Nephron progenitor cell (in vitro differentiated cells): Measurements from ENCODE around the gene ZKSCAN3.

Experiments used
- DNase-seq: peaks from one replicate; pipeline ENCODE4 v3.0.0; 2021
- H3K27ac Mint-ChIP-seq: 2 replicates; pipeline ENCODE4 v1.8.0; 2021; ENCODE audit warnings: mild to moderate bottlenecking, moderate library complexity, mixed read lengths
- H3K27me3 Mint-ChIP-seq: 2 replicates; pipeline ENCODE4 v1.8.0; 2021; ENCODE audit warnings: mild to moderate bottlenecking, low read depth, mixed read lengths; ENCODE audit not compliant: poor library complexity
- H3K36me3 Mint-ChIP-seq: 2 replicates; pipeline ENCODE4 v1.8.0; 2021; ENCODE audit warnings: low read depth, mixed read lengths
- H3K4me1 Mint-ChIP-seq: 2 replicates; pipeline ENCODE4 v1.8.0; 2021; ENCODE audit warnings: mixed read lengths
- H3K4me3 Mint-ChIP-seq: 2 replicates; pipeline ENCODE4 v1.8.0; 2021; ENCODE audit warnings: mild to moderate bottlenecking, moderate library complexity, mixed read lengths
- H3K9me3 Mint-ChIP-seq: 2 replicates; pipeline ENCODE4 v1.8.0; 2021; ENCODE audit warnings: mild to moderate bottlenecking, moderate library complexity, mixed read lengths
- CTCF ChIP-seq: fragments of 200-600 bp; sonication (generic); IDR thresholded peaks from 2 replicates; pipeline ENCODE4 v1.5.0; 2021; ENCODE audit warnings: antibody characterized with exemption

Gene ZKSCAN3

GRCh38 chr6:28340310-28341095 lies 9.2 kb upstream of the ZKSCAN3 start:
- Mint-ChIP-seq H3K4me3 (no peak overlapping the region), H3K9me3 (peaks cover 13% of the 10 kb centered on the region), H3K27me3 (peaks cover 20% of the 10 kb centered on the region), H3K4me1 (no peaks in the 10 kb centered on the region), H3K27ac (no peak overlapping the region), H3K36me3 (peaks cover 14% of the 10 kb centered on the region)
- no peak for TF ChIP-seq CTCF
- no peak for DNase-seq

GRCh38 chr6:28343898-28344677 lies 5.7 kb upstream of the ZKSCAN3 start:
- H3K4me3 Mint-ChIP-seq, result no peak overlapping the region
- no peak overlapping the region for H3K27ac Mint-ChIP-seq
- H3K4me1 Mint-ChIP-seq, result no peaks in the 10 kb centered on the region
- peaks cover 14% of the 10 kb centered on the region for H3K36me3 Mint-ChIP-seq
- no peak for DNase-seq
- peaks cover 13% of the 10 kb centered on the region for H3K9me3 Mint-ChIP-seq
- peaks cover 52% of the 10 kb centered on the region for H3K27me3 Mint-ChIP-seq
- no peak for TF ChIP-seq CTCF

- no peak for TF ChIP-seq CTCF
- DNase-seq, result no peak
- peaks cover 8% of the 10 kb centered on the region for H3K36me3 Mint-ChIP-seq
- H3K27me3 Mint-ChIP-seq, result peaks cover 50% of the 10 kb centered on the region
- H3K4me1 Mint-ChIP-seq, result peaks cover 10% of the 10 kb centered on the region
- H3K27ac Mint-ChIP-seq, result no peak overlapping the region
- H3K4me3 Mint-ChIP-seq, result no peak overlapping the region
- peaks cover 7% of the 10 kb centered on the region for H3K9me3 Mint-ChIP-seq
Observed at GRCh38 chr6:28345201-28345600, 4.5 kb upstream of the ZKSCAN3 start.

GRCh38 chr6:28347119-28347518 lies 2.6 kb upstream of the ZKSCAN3 start:
- H3K36me3 Mint-ChIP-seq, result peaks cover 8% of the 10 kb centered on the region
- H3K4me3 Mint-ChIP-seq, result no peak overlapping the region
- TF ChIP-seq CTCF, result no peak
- H3K4me1 Mint-ChIP-seq, result peaks cover 29% of the 10 kb centered on the region
- no peak for DNase-seq
- peaks cover 42% of the 10 kb centered on the region for H3K27me3 Mint-ChIP-seq
- peaks cover 6% of the 10 kb centered on the region for H3K9me3 Mint-ChIP-seq
- no peak overlapping the region for H3K27ac Mint-ChIP-seq

GRCh38 chr6:28349344-28349891 lies 329 bp upstream of the ZKSCAN3 start:
- Mint-ChIP-seq H3K36me3 (peaks cover 30% of the 10 kb centered on the region), H3K27ac (peak overlapping the region; percentile 91)

More at GRCh38 chr6:28349344-28349891, 329 bp upstream of the ZKSCAN3 start:
- Mint-ChIP-seq H3K9me3 (peaks cover 24% of the 10 kb centered on the region), H3K27me3 (peaks cover 39% of the 10 kb centered on the region), H3K4me1 (peaks cover 32% of the 10 kb centered on the region), H3K4me3 (peak overlapping the region; percentile 97)
- no peak for TF ChIP-seq CTCF
- no peak for DNase-seq
